HCT116 (cell line): ENCODE measurements around the gene SYTL4.

ENCODE experiments used
- CEBPB ChIP-seq: IDR thresholded peaks from 2 replicates; pipeline ENCODE4 v1.6.1; 2012; ENCODE audit warnings: low read depth
- REST ChIP-seq: IDR thresholded peaks from 2 replicates; pipeline ENCODE4 v1.6.1; 2012; ENCODE audit warnings: low read depth
- SIN3A ChIP-seq: IDR thresholded peaks from 2 replicates; pipeline ENCODE4 v1.6.1; 2012; ENCODE audit warnings: low read depth
- TF ChIP-seq, protein P1 (sequence below), 3 experiments: fragments of 200-600 bp in 1 of 3; sonication (generic) in 1 of 3; IDR thresholded peaks in 2 of 3; conservative IDR thresholded peaks in 1 of 3; 2 replicates each; pipeline ENCODE4 v1.5.1; 2012 to 2017; ENCODE audit warnings: low read depth in 2 of 3, low read length in 2 of 3, antibody characterized with exemption in 1 of 3, borderline replicate concordance in 1 of 3, control low read depth in 1 of 3, mild to moderate bottlenecking in 1 of 3, mixed read lengths in 1 of 3, mixed run types in 1 of 3, moderate library complexity in 1 of 3; ENCODE audit not compliant: insufficient read depth in 1 of 3

GRCh38 chrX:100721328-100721727, 10.6 kb downstream of the SYTL4 start:
- TF ChIP-seq CEBPB (no peak), SIN3A (no peak), REST (no peak)
- TF ChIP-seq, protein P1, sequence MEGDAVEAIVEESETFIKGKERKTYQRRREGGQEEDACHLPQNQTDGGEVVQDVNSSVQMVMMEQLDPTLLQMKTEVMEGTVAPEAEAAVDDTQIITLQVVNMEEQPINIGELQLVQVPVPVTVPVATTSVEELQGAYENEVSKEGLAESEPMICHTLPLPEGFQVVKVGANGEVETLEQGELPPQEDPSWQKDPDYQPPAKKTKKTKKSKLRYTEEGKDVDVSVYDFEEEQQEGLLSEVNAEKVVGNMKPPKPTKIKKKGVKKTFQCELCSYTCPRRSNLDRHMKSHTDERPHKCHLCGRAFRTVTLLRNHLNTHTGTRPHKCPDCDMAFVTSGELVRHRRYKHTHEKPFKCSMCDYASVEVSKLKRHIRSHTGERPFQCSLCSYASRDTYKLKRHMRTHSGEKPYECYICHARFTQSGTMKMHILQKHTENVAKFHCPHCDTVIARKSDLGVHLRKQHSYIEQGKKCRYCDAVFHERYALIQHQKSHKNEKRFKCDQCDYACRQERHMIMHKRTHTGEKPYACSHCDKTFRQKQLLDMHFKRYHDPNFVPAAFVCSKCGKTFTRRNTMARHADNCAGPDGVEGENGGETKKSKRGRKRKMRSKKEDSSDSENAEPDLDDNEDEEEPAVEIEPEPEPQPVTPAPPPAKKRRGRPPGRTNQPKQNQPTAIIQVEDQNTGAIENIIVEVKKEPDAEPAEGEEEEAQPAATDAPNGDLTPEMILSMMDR (IDR thresholded peaks at IDR 0.05 in 2 of 3, conservative IDR thresholded peaks at IDR 0.05 in 1 of 3; ENCODE audit: borderline replicate concordance in 1 of 3, insufficient read depth in 1 of 3, low read depth in 2 of 3, low read length in 2 of 3) = no peak
